NCI-H1694 treated with DMSO at 0.1 percent for 48 hours (cell line): Measurements from ENCODE around the gene UNC93A.
"Not testable (repeated sequence)": the region's sequence is repeated elsewhere in the genome, so short reads cannot be mapped to it uniquely, and the experiment has no call there.

Source experiments
- DNase-seq: peaks from one replicate; lab custom pipeline; 2025; lab: John Stamatoyannopoulos, UW

UNC93A gene

GRCh38 chr6:167309355-167310192 lies 18.5 kb downstream of the UNC93A start:
- not testable (repeated sequence) for DNase-seq

GRCh38 chr6:167311286-167311685 lies 20.2 kb downstream of the UNC93A start:
- no peak for DNase-seq

GRCh38 chr6:167311691-167312090 lies 20.6 kb downstream of the UNC93A start:
- not testable (repeated sequence) for DNase-seq

GRCh38 chr6:167314180-167314821 lies 23.2 kb downstream of the UNC93A start:
- DNase-seq: no peak

GRCh38 chr6:167317172-167317571 lies 26.1 kb downstream of the UNC93A start:
- no peak for DNase-seq

GRCh38 chr6:167318354-167318753 lies 27.2 kb downstream of the UNC93A start:
- DNase-seq: not testable (repeated sequence)

- DNase-seq: not testable (repeated sequence)
Observed at GRCh38 chr6:167318856-167319255, 27.7 kb downstream of the UNC93A start.

- not testable (repeated sequence) for DNase-seq
Observed at GRCh38 chr6:167319856-167320753, 29.0 kb downstream of the UNC93A start.

GRCh38 chr6:167320754-167321056 lies 29.6 kb downstream of the UNC93A start:
- DNase-seq: not testable (repeated sequence)

GRCh38 chr6:167321185-167321584 lies 30.1 kb downstream of the UNC93A start:
- not testable (repeated sequence) for DNase-seq

- DNase-seq: no peak
Observed at GRCh38 chr6:167323111-167323510, 32.0 kb downstream of the UNC93A start.

GRCh38 chr6:167324111-167324510 lies 33.0 kb downstream of the UNC93A start:
- no peak for DNase-seq

GRCh38 chr6:167325766-167326165 lies 34.7 kb downstream of the UNC93A start:
- DNase-seq: no peak

- DNase-seq: no peak
Observed at GRCh38 chr6:167327391-167327790, 36.3 kb downstream of the UNC93A start.

GRCh38 chr6:167328086-167328485 lies 37.0 kb downstream of the UNC93A start:
- DNase-seq: no peak

- DNase-seq: no peak
Observed at GRCh38 chr6:167329014-167329413, 37.9 kb downstream of the UNC93A start.

GRCh38 chr6:167330750-167331149 lies 39.6 kb downstream of the UNC93A start:
- DNase-seq: no peak

GRCh38 chr6:167331565-167331964 lies 40.5 kb downstream of the UNC93A start:
- no peak for DNase-seq

- no peak for DNase-seq
Observed at GRCh38 chr6:167336844-167337630, 45.9 kb downstream of the UNC93A start.

GRCh38 chr6:167337675-167338449 lies 46.7 kb downstream of the UNC93A start:
- no peak for DNase-seq
